HG02763 (cell line): Measurements from ENCODE around the gene EPN2.
"Not testable (repeated sequence)": the region's sequence is repeated elsewhere in the genome, so short reads cannot be mapped to it uniquely, and the experiment has no call there.

ENCODE experiments used
- ATAC-seq: cut with Tn5 transposase; IDR thresholded peaks from one replicate; pipeline ENCODE4 v1.9.1; 2021; ENCODE audit warnings: mild to moderate bottlenecking, moderate library complexity; ENCODE audit not compliant: unreplicated experiment

The EPN2 gene

GRCh38 chr17:19264681-19265080 lies 27.5 kb downstream of the EPN2 start:
- no peak for ATAC-seq

GRCh38 chr17:19265755-19266154 lies 28.6 kb downstream of the EPN2 start:
- no peak for ATAC-seq

GRCh38 chr17:19268611-19269010 lies 31.4 kb downstream of the EPN2 start:
- ATAC-seq: no peak

GRCh38 chr17:19269106-19269505 lies 31.9 kb downstream of the EPN2 start:
- ATAC-seq: no peak

GRCh38 chr17:19269641-19270040 lies 32.5 kb downstream of the EPN2 start:
- ATAC-seq: no peak

GRCh38 chr17:19270347-19270703 lies 33.2 kb downstream of the EPN2 start:
- ATAC-seq: no peak

- ATAC-seq: no peak
These were observed 33.8 kb downstream of the EPN2 start for GRCh38 chr17:19270704-19271611.

GRCh38 chr17:19271780-19272357 lies 34.7 kb downstream of the EPN2 start:
- ATAC-seq: no peak

GRCh38 chr17:19273731-19274130 lies 36.6 kb downstream of the EPN2 start:
- ATAC-seq: no peak

GRCh38 chr17:19274893-19275292 lies 37.7 kb downstream of the EPN2 start:
- ATAC-seq: no peak

- ATAC-seq: no peak
These were observed 38.4 kb downstream of the EPN2 start for GRCh38 chr17:19275457-19276127.

- not testable (repeated sequence) for ATAC-seq
These were observed 41.1 kb downstream of the EPN2 start for GRCh38 chr17:19278284-19278683.

GRCh38 chr17:19278729-19279128 lies 41.6 kb downstream of the EPN2 start:
- ATAC-seq: no peak

GRCh38 chr17:19281161-19281560 lies 44.0 kb downstream of the EPN2 start:
- ATAC-seq: no peak

GRCh38 chr17:19284005-19284959 lies 47.1 kb downstream of the EPN2 start:
- ATAC-seq: no peak

- no peak for ATAC-seq
These were observed 48.2 kb downstream of the EPN2 start for GRCh38 chr17:19285213-19285900.

- no peak for ATAC-seq
These were observed 49.7 kb downstream of the EPN2 start for GRCh38 chr17:19286751-19287341.

GRCh38 chr17:19287651-19288050 lies 50.5 kb downstream of the EPN2 start:
- ATAC-seq: no peak

GRCh38 chr17:19288453-19288852 lies 51.3 kb downstream of the EPN2 start:
- no peak for ATAC-seq
